Stimulated activated CD4-positive, alpha-beta T cell treated with anti-CD3 and anti-CD28 coated beads, Interleukin-4, amount 100 ng/mL, for 1 hour (primary cell): ENCODE results near the gene PRIM2.
"Not testable (repeated sequence)": the region's sequence is repeated elsewhere in the genome, so short reads cannot be mapped to it uniquely, and the experiment has no call there.

Experiments
- DNase-seq: peaks from one replicate; pipeline ENCODE4 v3.0.0-alpha.2; 2020

Gene PRIM2

GRCh38 chr6:57449496-57450066 lies 132.2 kb downstream of the PRIM2 start:
- not testable (repeated sequence) for DNase-seq

- DNase-seq, result not testable (repeated sequence)
These were observed 142.4 kb downstream of the PRIM2 start for GRCh38 chr6:57459781-57460180.

- not testable (repeated sequence) for DNase-seq
These were observed 143.6 kb downstream of the PRIM2 start for GRCh38 chr6:57461022-57461421.

GRCh38 chr6:57463809-57464208 lies 146.4 kb downstream of the PRIM2 start:
- DNase-seq, result not testable (repeated sequence)

GRCh38 chr6:57465968-57466367 lies 148.5 kb downstream of the PRIM2 start:
- DNase-seq, result not testable (repeated sequence)

- no peak for DNase-seq
These were observed 151.6 kb downstream of the PRIM2 start for GRCh38 chr6:57469072-57469471.

GRCh38 chr6:57470148-57470547 lies 152.7 kb downstream of the PRIM2 start:
- not testable (repeated sequence) for DNase-seq

GRCh38 chr6:57471314-57471864 lies 154.0 kb downstream of the PRIM2 start:
- not testable (repeated sequence) for DNase-seq

- not testable (repeated sequence) for DNase-seq
These were observed 155.5 kb downstream of the PRIM2 start for GRCh38 chr6:57472861-57473362.

- not testable (repeated sequence) for DNase-seq
These were observed 157.5 kb downstream of the PRIM2 start for GRCh38 chr6:57474862-57475475.

GRCh38 chr6:57475656-57476055 lies 158.2 kb downstream of the PRIM2 start:
- DNase-seq, result not testable (repeated sequence)

- DNase-seq, result not testable (repeated sequence)
These were observed 162.8 kb downstream of the PRIM2 start for GRCh38 chr6:57480194-57480593.

- not testable (repeated sequence) for DNase-seq
These were observed 163.7 kb downstream of the PRIM2 start for GRCh38 chr6:57481121-57481520.

GRCh38 chr6:57482471-57482870 lies 165.0 kb downstream of the PRIM2 start:
- not testable (repeated sequence) for DNase-seq

GRCh38 chr6:57486494-57487081 lies 169.2 kb downstream of the PRIM2 start:
- DNase-seq, result not testable (repeated sequence)

- DNase-seq, result not testable (repeated sequence)
These were observed 171.1 kb downstream of the PRIM2 start for GRCh38 chr6:57488551-57488950.

- not testable (repeated sequence) for DNase-seq
These were observed 172.5 kb downstream of the PRIM2 start for GRCh38 chr6:57489887-57490286.

- DNase-seq, result not testable (repeated sequence)
These were observed 174.4 kb downstream of the PRIM2 start for GRCh38 chr6:57491795-57492194.

- DNase-seq, result not testable (repeated sequence)
These were observed 178.8 kb downstream of the PRIM2 start for GRCh38 chr6:57496251-57496650.

- DNase-seq, result not testable (repeated sequence)
These were observed 183.1 kb downstream of the PRIM2 start for GRCh38 chr6:57500368-57501021.

GRCh38 chr6:57502387-57502786 lies 185.0 kb downstream of the PRIM2 start:
- not testable (repeated sequence) for DNase-seq

GRCh38 chr6:57505251-57505650 lies 187.8 kb downstream of the PRIM2 start:
- DNase-seq, result not testable (repeated sequence)

GRCh38 chr6:57510390-57510789 lies 193.0 kb downstream of the PRIM2 start:
- not testable (repeated sequence) for DNase-seq
